ENCODE measurements around the gene SLC39A9.

- TF ChIP-seq EP300 (IDR thresholded peaks at IDR 0.05; ENCODE audit: borderline replicate concordance in 1 of 2, control insufficient read depth in 1 of 2, low read depth in 2 of 2, low read length in 2 of 2) (no peak), MEF2B (IDR thresholded peaks at IDR 0.05; ENCODE audit: partially characterized antibody, poor library complexity, severe bottlenecking) (no peak), NFXL1 (IDR thresholded peaks at IDR 0.05; ENCODE audit: borderline replicate concordance) (no peak), CTCF (IDR thresholded peaks at IDR 0.05 in 2 of 3, conservative IDR thresholded peaks at IDR 0.05 in 1 of 3; ENCODE audit: control insufficient read depth in 2 of 3, extremely low read depth in 1 of 3, insufficient read depth in 1 of 3, low read depth in 3 of 3, low read length in 3 of 3) (no peak)
These were observed 22.1 kb upstream of the SLC39A9 start for GRCh38 chr14:69376439-69376838.
